Endothelial cell of umbilical vein (primary cell): ENCODE data around the gene CD1D.

Experiments used
- EZH2 ChIP-seq: IDR thresholded peaks from 2 replicates; pipeline ENCODE4 v1.6.1; 2012; ENCODE audit warnings: borderline replicate concordance, low read depth, mild to moderate bottlenecking, moderate library complexity, low read length, inconsistent platforms; ENCODE audit not compliant: severe bottlenecking
- MYC ChIP-seq: IDR thresholded peaks from one replicate; pipeline ENCODE4 v1.6.1; 2011; ENCODE audit warnings: mild to moderate bottlenecking, low read depth, low read length
- POLR2A ChIP-seq: IDR thresholded peaks from 2 replicates; pipeline ENCODE4 v1.6.1; 2012; ENCODE audit warnings: low read depth, mild to moderate bottlenecking, control low read depth, low read length
- POLR2AphosphoS5 ChIP-seq: IDR thresholded peaks from 2 replicates; pipeline ENCODE4 v1.6.1; 2012; ENCODE audit warnings: low read depth, mild to moderate bottlenecking, control low read depth, low read length, moderate library complexity; ENCODE audit not compliant: insufficient read depth
- TF ChIP-seq, protein P1 (sequence below), 2 donors: IDR thresholded peaks; 1 replicate in 1 of 2; 2 replicates in 1 of 2; pipeline ENCODE4 v1.5.1; 2011; ENCODE audit warnings: low read length in 2 of 2, mild to moderate bottlenecking in 2 of 2, moderate library complexity in 2 of 2, control low read depth in 1 of 2, inconsistent platforms in 1 of 2, low read depth in 1 of 2; ENCODE audit not compliant: insufficient read depth in 1 of 2; ENCODE audit errors: extremely low read depth in 1 of 2

DNA sequence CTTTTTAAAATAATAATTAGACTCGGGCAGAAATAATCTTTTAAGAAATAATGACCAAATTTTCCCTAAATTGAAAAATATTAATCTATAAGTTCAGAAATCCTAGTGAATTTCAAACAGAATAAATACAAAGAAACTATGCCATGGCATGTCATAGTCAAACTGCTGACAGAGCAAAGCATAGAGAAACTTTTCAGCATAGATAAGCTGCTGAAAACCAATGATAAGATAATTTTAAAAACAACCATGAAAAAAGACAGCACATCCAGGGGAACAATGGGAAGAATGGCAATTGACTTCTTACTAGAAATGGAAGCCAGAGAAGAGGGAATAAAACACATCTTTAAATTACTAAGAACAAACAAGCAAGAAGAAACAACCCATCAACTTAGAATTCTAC is 19.8 kb downstream of the CD1D start:
- TF ChIP-seq MYC = no peak
- TF ChIP-seq, protein P1, sequence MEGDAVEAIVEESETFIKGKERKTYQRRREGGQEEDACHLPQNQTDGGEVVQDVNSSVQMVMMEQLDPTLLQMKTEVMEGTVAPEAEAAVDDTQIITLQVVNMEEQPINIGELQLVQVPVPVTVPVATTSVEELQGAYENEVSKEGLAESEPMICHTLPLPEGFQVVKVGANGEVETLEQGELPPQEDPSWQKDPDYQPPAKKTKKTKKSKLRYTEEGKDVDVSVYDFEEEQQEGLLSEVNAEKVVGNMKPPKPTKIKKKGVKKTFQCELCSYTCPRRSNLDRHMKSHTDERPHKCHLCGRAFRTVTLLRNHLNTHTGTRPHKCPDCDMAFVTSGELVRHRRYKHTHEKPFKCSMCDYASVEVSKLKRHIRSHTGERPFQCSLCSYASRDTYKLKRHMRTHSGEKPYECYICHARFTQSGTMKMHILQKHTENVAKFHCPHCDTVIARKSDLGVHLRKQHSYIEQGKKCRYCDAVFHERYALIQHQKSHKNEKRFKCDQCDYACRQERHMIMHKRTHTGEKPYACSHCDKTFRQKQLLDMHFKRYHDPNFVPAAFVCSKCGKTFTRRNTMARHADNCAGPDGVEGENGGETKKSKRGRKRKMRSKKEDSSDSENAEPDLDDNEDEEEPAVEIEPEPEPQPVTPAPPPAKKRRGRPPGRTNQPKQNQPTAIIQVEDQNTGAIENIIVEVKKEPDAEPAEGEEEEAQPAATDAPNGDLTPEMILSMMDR (IDR thresholded peaks at IDR 0.05; ENCODE audit: extremely low read depth in 1 of 2, insufficient read depth in 1 of 2, low read depth in 1 of 2, low read length in 2 of 2) = no peak
- no peak for TF ChIP-seq POLR2A
- TF ChIP-seq POLR2AphosphoS5 = no peak
- no peak for TF ChIP-seq EZH2
